ENCODE results near the gene KHDRBS1.

The KHDRBS1 gene

DNA sequence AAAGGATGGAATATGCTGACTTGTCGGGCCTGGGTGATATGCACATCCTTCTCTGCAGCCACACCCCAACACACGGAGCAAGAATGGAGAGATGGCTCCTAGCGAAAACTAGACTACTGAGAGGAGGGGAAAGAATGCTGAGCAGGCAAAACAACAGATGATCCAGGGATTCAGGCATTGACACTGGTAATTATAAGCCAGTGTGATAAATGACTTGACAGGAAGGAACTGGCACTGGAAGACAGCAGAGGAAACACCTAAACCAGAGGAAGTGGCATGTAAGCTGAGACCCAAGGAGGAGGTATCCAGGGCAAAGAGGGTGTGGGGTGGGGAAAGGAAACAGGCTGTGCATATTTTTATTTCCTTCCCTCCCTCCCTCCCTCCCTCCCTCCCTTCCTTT lies 31.7 kb upstream of the KHDRBS1 start:
- TF ChIP-seq CTCF (IDR thresholded peaks at IDR 0.05), result no peak

- no peak for TF ChIP-seq CTCF (IDR thresholded peaks at IDR 0.05)
These were observed 29.0 kb upstream of the KHDRBS1 start for GRCh38 chr1:31984419-31985347.

DNA sequence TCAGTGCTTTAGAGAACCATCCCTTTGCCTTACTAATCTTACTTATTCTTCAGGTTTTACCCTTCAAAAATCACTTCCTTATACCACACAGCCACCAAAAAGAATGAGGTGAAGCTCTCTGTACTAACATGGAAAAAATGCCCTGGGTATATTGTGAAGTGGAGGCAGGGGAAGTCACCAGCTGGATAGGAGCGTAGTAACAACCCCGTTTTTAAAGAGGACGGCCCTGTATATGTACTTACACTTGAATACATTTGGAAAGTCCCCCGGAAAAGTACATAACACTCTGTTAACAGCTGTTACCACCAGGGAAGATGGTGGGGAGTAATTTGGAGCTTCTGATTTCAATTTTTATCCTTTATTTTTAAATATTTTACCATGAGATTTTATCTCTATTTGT lies 28.2 kb upstream of the KHDRBS1 start:
- TF ChIP-seq CTCF (IDR thresholded peaks at IDR 0.05), result no peak

GRCh38 chr1:31987135-31987619 lies 26.5 kb upstream of the KHDRBS1 start:
- no peak for TF ChIP-seq CTCF (IDR thresholded peaks at IDR 0.05)

DNA sequence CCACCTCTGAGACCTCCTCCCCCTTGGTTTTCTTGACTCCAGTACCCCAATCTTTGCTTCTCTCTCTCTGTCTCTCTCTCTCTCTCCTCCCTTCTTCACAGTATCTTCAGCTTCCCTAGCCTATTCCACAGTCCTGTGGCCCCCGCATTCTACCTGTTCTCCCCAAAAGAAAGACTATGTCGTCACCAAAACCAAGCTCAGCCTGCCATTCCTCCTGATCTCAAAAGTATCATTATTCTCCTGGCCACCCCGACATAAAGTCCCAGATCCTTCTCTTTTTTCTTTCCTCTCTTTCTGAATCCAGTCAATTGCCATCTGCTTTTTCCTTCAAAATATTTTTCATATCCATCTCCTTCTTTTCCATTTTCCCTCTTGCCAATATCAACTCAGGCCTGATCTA lies 23.7 kb upstream of the KHDRBS1 start:
- TF ChIP-seq CTCF (IDR thresholded peaks at IDR 0.05), result no peak

DNA sequence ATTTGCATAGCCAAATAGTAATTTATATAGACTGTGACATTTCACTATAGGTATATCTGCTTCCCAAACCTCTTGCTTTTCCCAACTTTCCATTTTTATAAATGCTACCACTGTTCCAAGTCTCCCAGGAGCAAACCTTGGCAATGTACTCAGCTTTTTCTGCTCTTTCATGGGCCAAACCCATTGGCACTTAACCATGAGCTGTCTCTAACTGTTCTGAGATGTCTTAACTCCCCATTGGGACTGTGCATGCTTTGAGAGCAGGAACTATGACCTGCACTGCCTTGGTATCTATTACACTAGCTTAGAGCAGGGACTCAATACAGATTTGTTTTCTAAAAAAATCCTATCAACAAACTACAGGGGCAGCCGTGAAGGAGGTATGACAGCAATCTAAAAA lies 22.5 kb upstream of the KHDRBS1 start:
- TF ChIP-seq CTCF (IDR thresholded peaks at IDR 0.05), result no peak

DNA sequence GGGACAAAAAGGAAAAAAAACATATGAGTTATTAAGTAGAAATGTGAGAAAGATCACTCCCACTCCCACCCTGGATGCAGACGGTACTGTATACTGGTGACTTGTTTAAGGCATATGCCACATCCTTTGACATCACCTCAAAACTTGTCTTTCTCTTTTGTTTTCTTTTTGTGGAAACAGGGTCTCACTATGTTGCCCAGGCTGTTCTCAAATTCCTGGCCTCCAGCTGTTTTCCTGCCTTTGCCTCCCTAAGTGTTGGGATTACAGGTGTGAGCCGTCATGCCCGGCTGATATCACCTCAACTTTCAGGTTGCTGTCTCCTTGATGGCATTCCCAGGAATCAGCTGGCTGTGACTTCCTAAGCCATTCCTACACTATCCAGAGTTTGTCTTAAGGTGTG lies 18.4 kb upstream of the KHDRBS1 start:
- no peak for TF ChIP-seq CTCF (IDR thresholded peaks at IDR 0.05)
